T-helper 1 cell (primary cell): Measurements from ENCODE around the gene MAN2A1.
A peak's percentile ranks its signal among the peaks of the same experiment; 100 is the strongest.

Experiments used
- DNase-seq, 5 donors: peaks; one replicate each; pipeline ENCODE4 v3.0.0-alpha.2; 2012 to 2020
- total RNA-seq, 4 donors: gene quantifications; one replicate each; lab custom pipeline; 2026; lab: John Stamatoyannopoulos, UW

Gene MAN2A1
- total RNA-seq = 152 to 200 (median 182) reads per million in 4 donors

GRCh38 chr5:109689740-109690241 is at the start of gene MAN2A1:
TSS of gene MAN2A1 (plus strand) at chr5:109689927. CDS start at chr5:109690418, 491 bp downstream.
- DNase-seq = peak; percentile 68 to 89 (median 76)

DNA sequence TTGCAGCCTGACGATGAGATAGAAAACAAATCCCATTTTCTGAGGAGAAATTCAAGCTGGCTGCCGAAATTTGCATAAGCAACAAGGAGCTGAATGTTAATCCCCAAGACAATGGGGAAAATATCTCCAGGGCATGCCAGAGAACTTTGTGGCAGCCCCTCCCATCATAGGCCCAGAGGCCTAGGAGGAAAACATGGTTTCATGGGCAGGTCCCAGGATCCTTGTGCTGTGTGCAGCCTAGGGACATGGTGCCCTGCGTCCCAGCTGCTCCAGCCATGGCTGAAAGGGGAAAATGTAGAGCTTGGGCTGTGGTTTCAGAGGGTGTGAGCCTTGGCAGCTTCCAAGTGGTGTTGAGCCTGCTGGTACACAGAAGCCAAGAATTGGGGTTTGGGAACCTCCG is 48.8 kb upstream of the MAN2A1 start:
- no peak for DNase-seq

- DNase-seq = no peak
Measured at GRCh38 chr5:109643791-109644350, 45.9 kb upstream of the MAN2A1 start.

- DNase-seq = no peak
Measured at GRCh38 chr5:109644829-109645228, 44.9 kb upstream of the MAN2A1 start.

GRCh38 chr5:109645707-109646192 is 44.0 kb upstream of the MAN2A1 start:
- no peak for DNase-seq

DNA sequence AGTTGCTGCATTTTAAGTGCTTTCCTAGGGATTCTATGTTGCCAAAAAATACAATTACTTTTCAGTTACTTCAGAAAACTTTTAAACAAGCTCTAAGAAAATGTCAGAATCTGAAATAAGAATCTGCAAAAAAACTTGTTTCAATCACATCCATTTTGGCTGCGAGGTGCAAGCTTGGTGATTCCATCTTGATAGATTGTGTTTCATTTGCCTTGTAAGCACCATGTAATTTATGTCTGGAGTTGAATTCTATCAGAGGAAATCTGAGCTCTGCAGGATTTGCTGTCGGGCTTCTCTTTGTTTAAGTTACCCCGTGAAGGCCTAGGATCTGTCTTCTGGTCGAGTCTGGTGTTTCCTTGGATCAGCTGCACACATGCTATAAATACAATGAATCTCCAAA is 40.4 kb upstream of the MAN2A1 start:
- DNase-seq = no peak

DNA sequence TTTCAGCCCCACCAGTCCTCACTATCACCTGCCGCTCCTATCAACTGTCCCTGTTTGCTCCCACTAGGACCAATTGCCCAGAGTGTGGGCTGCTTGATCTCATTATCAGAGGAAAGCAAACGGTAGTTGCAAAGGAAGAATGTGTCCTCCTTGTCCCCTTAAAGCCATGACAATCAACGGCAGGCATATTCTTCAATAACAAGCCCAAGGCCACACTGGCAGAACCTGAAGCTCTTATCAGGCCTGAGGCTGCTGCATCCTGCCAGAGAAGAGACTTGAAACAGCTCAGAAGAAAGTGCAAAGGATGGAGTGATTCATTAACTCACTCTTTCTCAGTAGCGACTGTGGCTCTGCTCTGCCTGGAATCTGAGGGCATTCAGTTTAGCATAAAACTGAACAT is 39.2 kb upstream of the MAN2A1 start:
- DNase-seq = no peak

GRCh38 chr5:109652096-109652495 is 37.6 kb upstream of the MAN2A1 start:
- no peak for DNase-seq

GRCh38 chr5:109653042-109653441 is 36.7 kb upstream of the MAN2A1 start:
- DNase-seq = no peak

DNA sequence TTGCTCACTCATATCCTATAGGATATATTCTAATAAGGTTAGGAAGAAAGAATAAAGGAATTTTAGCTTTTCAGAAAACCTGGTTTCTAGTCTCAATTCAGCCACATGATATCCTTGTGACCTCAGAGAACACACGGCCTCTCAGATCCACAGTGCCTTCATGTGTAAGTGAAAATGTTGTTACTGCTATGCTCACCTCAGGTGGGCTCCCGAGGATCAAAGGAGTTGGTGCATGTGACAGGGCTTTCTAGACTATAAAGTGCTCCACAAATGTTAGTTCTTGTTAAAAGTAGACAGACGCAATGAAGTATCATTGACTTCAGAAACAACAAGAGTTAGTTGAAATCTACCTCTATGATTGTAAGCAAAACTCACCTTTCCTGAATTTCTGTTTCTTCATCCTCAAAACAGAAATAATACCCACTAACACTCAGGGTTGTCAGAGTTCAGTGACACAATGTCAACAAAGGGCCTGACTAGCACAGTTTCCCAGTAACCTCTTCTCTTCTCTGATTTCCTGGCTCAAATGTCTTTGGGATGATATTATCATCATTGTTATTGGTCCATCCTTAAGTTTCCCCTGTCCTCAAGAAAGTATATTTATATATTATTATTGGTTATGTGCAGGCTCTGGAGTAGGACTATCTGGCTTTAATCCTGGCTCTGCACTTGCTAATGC is 36.0 kb upstream of the MAN2A1 start:
- DNase-seq = no peak

DNA sequence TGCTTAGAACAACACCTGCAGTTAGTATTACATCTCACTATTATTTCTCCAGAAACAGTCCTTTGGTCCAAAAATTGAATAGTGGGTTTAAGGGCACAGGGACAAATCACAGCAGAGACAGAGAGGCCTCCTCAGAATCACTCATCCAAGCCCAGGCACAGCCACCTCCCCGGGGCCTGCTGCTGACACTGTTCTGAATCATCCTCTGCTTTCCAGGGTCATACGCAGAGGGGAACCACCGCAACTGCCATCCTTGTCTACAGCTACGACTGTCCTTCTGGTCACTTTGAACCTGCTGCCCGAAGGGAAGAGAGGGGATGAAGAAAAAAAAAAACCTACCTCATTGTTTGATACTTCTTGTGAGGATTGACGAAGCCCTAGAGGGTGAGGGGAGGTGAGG is 35.3 kb upstream of the MAN2A1 start:
- DNase-seq = no peak

DNA sequence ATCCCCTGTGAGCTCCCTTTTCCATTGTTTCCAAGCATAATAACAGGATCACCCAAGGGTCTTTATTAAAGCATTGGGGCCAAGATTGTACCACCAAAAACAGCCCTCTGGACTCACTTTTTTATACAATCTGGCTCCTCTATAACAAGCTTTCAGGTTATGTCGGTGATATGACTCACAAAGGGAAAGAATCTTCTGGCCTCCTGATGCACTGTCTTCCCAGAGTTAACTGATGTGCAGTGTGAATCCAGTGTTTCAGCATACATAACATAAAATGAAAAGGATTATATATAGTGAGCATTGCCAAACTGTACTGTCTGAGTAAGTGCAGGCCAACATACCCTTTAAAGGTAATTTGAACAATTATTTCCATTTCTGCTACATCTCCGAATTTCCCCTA is 33.9 kb upstream of the MAN2A1 start:
- no peak for DNase-seq

- DNase-seq = peak in 4 of 5 donors; percentile 8 to 64 (median 19)
Measured at GRCh38 chr5:109656829-109657228, 32.9 kb upstream of the MAN2A1 start.

- DNase-seq = no peak
Measured at GRCh38 chr5:109659901-109660300, 29.8 kb upstream of the MAN2A1 start.

GRCh38 chr5:109660301-109660700 is 29.4 kb upstream of the MAN2A1 start:
- DNase-seq = no peak

- no peak for DNase-seq
Measured at GRCh38 chr5:109668237-109668636, 21.5 kb upstream of the MAN2A1 start.

GRCh38 chr5:109668668-109669422 is 20.9 kb upstream of the MAN2A1 start:
- DNase-seq = no peak

GRCh38 chr5:109669991-109670706 is 19.6 kb upstream of the MAN2A1 start:
- DNase-seq = no peak

DNA sequence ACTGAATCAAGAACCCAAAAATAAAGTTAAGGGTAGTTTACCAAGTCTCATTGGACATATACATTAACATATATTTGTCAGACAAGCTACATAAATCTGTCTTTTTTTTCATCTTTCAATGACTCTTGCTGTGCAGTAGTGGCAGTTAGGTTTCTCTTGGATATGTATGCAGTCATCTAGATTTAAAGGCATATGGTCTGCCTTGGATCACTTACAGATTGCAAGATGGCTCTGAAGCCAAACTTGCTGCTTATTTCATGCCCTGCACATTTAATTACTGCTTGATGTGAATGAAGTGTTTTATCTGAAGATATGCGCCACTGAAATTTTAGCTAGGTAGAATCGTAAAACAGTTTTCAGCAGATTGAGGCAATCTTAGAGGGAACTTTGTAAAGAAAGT is 18.6 kb upstream of the MAN2A1 start:
- no peak for DNase-seq

DNA sequence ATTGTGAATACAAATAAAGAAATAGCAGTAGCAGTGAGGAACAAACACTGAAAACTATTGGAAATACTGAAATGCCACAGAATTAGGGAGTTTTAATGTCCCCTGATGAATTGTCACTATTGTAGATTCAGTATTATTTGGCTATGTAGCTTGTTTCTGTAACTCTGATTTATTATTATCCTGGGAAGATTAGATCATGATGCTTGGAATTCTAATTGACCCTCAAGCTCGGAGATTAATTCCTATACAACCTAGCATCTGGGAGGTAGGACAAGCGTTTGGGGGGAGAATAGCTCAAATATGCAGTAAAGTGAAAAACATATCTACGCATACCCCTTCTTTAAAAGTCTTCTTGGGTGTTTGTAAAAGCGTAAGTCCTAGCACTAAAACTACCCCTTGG is 15.1 kb upstream of the MAN2A1 start:
- DNase-seq = no peak

GRCh38 chr5:109676920-109677319 is 12.8 kb upstream of the MAN2A1 start:
- no peak for DNase-seq

DNA sequence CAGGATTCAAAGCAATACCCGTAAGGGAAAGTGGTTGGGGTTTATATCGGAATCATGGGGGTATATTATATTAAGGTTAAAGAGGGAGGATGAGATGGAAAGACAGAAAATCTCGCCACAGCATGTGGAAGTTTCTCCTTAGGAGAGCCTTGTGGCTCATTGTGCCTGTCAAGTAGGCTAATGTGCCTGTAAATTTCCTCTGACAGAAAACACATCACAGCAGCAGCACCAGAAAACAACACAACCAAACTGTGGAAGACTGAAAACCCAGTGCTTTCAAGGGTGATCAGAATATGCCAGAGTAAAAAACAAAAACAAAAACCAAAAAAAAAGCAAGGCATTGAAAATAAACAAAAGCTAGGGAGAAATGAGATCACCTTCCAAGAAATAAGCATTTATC is 11.3 kb upstream of the MAN2A1 start:
- DNase-seq = no peak

- no peak for DNase-seq
Measured at GRCh38 chr5:109681763-109682162, 8.0 kb upstream of the MAN2A1 start.
